DMS153 treated with DMSO at 0.1 percent for 48 hours (cell line): Measurements from ENCODE around the gene TRAPPC4.

Experiments used
- DNase-seq: peaks from one replicate; lab custom pipeline; 2025; ENCODE audit not compliant: unreplicated experiment; lab: John Stamatoyannopoulos, UW

The TRAPPC4 gene

DNA sequence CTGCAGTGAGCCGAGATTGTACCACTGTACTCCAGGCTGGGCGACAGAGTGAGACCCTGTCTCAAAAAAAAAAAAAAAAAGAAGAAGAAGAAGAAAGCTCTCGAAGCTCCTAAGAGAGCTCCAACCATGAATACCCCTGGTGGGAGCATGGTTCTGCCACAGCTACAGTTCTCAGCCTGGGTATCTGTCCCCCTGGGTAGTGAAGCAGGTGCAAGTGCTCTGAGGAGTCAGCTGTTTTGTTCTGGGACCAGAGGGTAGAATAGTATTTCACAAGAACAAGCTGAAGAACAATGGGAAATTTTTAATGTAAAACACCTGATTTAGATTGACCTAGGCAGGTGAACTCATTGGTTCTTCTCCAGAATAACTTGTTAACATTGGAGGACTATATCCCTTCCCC is 42.7 kb downstream of the TRAPPC4 start:
- DNase-seq = no peak

GRCh38 chr11:119062779-119063178 is 44.2 kb downstream of the TRAPPC4 start:
- no peak for DNase-seq

- no peak for DNase-seq
Measured at GRCh38 chr11:119065369-119065768, 46.8 kb downstream of the TRAPPC4 start.

- peak; percentile 92 for DNase-seq
Measured at GRCh38 chr11:119067371-119068222, 49.0 kb downstream of the TRAPPC4 start, which contains the start of gene VPS11. Gene VPS11, plus strand, starts transcription at chr11:119067818. Its CDS starts 6 bp downstream, at chr11:119067824.
